Hematopoietic multipotent progenitor cell treated with erythropoietin and hydrocortisone succinate and interleukin-3 and kit ligand, for 4 days (in vitro differentiated cells): ENCODE results near the gene AMN.
"Not testable (repeated sequence)": the region's sequence is repeated elsewhere in the genome, so short reads cannot be mapped to it uniquely, and the experiment has no call there.

ENCODE experiments used
- DNase-seq: peaks from one replicate; pipeline ENCODE4 v3.0.0-alpha.2; 2015

Gene AMN

DNA sequence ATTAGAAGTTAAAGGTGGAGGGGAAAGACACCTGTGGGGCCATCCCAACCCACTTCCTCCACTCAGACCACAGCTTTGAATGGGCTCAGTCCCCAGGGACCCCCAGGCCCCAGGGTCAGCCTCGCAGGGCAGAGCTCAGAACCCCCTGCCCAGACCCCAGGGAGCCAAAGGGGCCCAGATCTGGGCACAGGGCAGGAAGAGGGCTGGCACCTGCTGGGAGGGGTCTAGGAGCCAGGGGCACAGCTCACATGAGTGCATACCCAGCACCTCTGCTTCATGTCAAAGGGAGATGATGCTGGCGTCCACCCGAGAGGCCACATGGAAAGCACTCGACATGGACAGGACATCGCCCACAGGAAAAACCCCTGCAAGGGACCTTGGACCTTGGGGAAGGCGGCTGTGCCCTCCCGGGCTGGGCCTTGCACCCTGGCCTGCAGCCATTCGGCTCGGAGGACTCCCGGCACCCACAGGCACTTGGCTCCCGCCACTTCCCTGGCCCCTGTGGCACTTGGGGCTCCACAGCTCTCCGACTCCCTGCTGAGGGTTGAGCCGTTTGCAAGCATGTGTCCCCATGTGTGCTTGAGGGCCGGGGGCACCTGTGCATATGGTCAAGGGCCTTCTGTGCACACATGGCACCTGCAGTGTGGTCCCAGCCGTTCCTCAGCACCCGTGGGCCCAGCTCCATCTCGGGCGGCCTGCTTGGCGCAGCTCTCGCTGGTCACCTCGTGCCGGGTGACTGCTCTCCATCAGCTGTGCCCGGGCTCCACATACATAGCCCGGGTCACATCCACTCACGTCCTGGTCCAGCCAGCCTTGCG is 7.8 kb upstream of the AMN start:
- DNase-seq, result no peak

GRCh38 chr14:102915292-102916110 is 7.0 kb upstream of the AMN start:
- DNase-seq, result no peak

GRCh38 chr14:102916347-102917055 is 6.0 kb upstream of the AMN start:
- DNase-seq, result no peak

- no peak for DNase-seq
Measured at GRCh38 chr14:102917056-102917385, 5.4 kb upstream of the AMN start.

DNA sequence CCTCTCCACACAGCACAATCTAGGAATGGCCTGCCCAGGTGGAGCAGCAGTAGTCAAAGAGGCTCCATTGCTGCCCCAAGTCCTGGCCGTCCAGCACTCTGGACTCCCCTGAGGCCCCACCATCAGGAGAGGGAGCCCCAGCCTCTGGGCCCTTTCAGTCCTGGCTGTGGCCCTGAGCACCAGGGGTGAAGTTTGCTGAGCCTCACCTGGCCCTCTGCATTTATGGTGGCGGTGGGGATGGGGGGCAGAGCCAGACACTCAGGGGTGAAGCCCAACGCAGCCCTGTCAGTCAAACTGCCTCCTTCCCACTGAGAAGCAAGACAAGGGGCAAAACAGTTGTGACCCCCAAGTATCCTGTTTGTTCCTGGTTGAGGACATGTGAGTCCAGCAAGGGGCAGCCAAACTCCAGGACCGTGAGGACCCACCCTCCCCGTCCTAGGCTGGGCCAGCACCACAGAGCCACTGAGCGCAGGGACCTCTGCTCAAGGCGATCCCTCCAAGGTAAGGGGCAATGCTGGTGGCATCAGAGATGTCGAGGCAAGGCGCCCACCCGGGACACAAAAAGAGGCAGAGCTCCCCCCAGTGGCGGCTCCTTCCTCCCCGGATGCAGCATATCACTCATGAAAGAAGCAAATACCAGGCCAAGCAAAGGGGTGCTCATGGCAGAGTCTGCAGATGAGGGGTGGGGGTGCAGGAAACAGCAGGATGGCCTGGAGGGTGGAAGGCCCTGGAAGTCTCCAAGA is 4.8 kb upstream of the AMN start:
- peak; percentile 75 for DNase-seq

GRCh38 chr14:102918438-102918837 is 4.0 kb upstream of the AMN start:
- no peak for DNase-seq

DNA sequence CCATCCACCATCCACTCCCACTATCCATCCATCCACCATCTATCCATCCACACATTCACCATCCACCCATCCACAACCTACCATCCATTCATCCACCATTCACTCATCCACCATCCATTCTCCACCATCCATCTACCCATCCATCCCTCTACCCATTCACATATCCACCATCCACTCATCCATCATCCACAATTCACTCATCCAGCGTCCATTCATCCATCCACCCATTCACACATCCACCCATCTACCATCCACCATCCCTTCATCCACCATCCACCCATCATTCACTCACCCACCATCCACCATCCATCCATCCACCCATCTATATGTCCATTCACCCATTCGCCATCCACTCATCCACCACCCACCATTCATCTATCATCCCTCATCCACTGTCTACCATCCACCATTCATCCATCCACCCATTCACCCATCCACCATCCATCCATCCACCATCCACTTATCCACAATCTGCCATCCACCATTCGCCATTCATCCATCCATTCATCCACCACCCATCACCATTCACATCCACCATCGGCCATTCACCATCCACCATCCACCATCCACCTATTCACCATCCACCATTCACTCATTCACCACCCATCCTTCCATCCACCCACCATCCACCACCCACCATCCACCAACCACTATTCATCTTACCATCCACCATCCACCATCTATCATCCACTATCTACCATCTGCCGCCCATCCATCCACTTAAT is 2.0 kb upstream of the AMN start:
- no peak for DNase-seq

GRCh38 chr14:102920998-102921304 is 1.5 kb upstream of the AMN start:
- DNase-seq, result no peak

- DNase-seq, result no peak
Measured at GRCh38 chr14:102923201-102923924, 900 bp downstream of the AMN start.

DNA sequence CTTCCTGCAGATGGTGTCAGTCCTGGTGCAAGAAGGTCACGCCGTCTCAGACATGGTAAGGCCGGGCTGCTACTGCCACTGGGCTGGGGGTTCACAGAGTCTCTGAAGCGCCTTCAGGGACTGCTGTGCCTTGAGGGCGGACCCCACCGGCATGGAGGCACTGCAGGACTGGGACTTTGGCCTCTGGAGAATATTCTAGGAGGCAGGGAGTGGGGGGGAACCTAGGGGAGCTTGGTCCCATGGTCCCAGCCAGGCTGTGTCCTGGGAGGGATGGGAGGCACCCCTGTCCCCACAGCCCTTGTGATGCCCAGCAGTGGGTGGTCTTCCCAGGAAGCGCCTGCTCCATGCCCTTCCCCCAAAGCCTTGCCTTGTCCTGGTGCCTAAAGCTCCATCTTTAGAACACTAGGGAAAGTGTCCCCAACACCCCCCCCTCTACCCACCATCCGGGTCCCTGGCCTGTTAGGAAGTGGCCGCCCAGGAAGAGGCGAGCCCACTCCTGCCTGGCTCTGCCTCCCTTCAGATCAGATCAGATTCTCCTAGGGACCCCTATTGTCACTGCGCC is 1.5 kb downstream of the AMN start:
- DNase-seq, result no peak

DNA sequence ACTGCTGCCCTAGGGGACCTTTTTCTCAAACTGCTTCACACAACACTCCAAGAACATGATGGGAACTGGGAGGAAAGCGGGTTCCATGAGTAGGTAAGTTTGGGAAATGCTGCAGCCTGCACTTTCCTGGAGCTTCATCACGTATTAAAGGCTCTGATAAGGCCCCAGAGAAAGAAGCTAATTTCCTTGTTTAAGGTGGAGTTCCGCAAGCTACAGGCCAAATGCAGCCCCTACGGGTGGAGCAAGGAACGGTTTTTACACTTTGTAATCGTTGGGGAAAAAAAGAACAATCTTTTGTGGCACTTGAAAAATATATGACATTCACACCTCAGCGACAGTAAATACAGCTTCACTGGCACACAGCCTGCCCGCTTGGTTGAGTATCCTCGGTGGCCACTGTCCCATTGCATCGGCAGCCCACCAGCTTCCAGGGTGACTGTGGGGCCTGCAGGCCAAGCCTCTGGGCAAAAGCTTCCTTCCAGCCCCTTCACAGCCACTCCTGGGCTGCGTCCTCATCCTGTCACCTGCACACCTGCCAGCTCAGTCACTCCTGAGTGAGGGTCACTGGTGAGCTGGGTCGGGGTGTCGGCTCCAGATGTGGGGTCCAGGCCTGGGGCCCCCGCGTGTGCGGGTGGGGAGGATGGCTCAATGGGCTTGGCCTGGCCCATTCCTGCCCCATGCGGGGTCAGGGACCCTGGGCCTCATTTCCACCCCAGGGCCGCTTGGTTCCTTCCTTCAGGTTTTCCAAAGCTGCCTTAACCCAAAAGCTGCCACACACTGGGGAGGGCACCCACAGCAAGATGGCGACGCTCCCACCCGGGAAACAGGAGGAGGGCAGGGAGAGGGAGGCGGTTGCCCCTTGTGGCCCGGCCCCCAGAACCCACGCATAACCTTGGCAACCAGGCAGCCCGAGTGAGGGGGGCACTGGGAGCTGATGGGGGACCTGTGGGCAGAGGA is 2.4 kb downstream of the AMN start:
- peak; percentile 34 for DNase-seq

GRCh38 chr14:102925646-102926045 is 3.2 kb downstream of the AMN start:
- no peak for DNase-seq

GRCh38 chr14:102926104-102926503 is 3.6 kb downstream of the AMN start:
- no peak for DNase-seq

GRCh38 chr14:102926840-102927239 is 4.4 kb downstream of the AMN start:
- DNase-seq, result not testable (repeated sequence)

DNA sequence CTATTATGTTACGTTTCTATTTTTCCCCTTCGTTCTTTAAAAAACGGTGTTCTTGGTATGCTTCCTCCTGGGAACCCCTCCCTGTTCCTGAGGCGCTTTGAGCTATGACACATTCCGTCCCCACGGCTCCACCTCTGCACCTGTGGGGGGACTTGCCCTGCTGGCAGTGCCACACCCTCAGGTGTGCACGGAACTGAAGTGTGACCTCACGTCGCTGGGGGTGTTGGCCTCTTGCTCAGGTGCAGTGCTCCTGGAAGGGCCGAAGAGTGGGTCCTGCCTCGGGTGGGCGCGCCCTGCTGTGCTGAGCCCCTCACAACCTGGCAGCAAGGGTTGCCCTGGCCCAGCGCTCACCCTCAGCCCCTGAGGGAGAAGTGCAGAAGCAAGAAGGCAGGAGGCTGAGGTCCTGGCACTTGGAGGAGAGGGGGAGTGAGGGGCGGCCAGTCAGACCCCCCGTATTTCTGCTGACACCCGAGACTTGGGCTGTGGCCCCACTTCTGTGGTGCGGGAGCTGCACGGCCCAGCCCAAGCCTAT is 4.9 kb downstream of the AMN start:
- no peak for DNase-seq

GRCh38 chr14:102927878-102928411 is 5.5 kb downstream of the AMN start:
- peak; percentile 60 for DNase-seq

DNA sequence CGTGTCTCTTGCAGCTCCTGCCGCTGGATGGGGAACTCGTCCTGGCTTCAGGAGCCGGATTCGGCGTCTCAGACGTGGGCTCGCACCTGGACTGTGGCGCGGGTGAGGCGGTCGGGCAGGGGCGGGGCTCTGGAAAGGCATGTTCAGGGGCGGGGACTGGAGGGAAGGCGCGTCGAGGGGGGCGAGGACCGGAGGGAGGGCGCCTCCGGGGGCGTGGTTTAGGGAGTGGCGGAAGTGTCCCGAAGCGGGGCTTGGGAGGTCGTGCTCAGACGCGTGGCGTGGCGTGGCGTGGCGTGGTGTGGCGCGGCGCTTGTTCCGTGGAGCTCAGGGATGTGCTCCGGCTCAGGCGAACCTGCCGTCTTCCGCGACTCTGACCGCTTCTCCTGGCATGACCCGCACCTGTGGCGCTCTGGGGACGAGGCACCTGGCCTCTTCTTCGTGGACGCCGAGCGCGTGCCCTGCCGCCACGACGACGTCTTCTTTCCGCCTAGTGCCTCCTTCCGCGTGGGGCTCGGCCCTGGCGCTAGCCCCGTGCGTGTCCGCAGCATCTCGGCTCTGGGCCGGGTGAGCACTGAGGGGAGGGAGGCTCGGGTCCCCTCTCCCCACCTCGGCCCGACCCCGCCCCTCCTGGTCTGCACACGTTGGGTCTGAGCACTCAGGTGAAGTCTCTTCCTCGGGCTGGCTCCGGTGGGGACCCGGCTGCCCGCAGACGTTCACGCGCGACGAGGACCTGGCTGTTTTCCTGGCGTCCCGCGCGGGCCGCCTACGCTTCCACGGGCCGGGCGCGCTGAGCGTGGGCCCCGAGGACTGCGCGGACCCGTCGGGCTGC is 6.2 kb downstream of the AMN start:
- DNase-seq, result peak; percentile 89
